ENCODE data around the gene HUNK.

GRCh38 chr21:31896019-31896418, 23.2 kb downstream of the HUNK start:
- TF ChIP-seq LEF1 (IDR thresholded peaks at IDR 0.05; ENCODE audit: borderline replicate concordance) (no peak), HDGF (IDR thresholded peaks at IDR 0.05; ENCODE audit: borderline replicate concordance) (no peak), SP1 (IDR thresholded peaks at IDR 0.05) (no peak), TARDBP (IDR thresholded peaks at IDR 0.05) (no peak), BHLHE40 (IDR thresholded peaks at IDR 0.05; ENCODE audit: borderline replicate concordance) (no peak), SUZ12 (IDR thresholded peaks at IDR 0.05) (no peak), L3MBTL2 (conservative IDR thresholded peaks at IDR 0.05) (no peak), ELF4 (IDR thresholded peaks at IDR 0.05) (no peak), FOXA1 (IDR thresholded peaks at IDR 0.05) (no peak), NFRKB (IDR thresholded peaks at IDR 0.05) (no peak), FOXM1 (IDR thresholded peaks at IDR 0.05; ENCODE audit: borderline replicate concordance) (no peak), ZNF384 (IDR thresholded peaks at IDR 0.05) (no peak)
